ENCODE data around the gene U2AF1L4.

U2AF1L4 gene

GRCh38 chr19:35776102-35776788 is 31.0 kb upstream of the U2AF1L4 start:
- TF ChIP-seq ZNF70 (CRISPR knock-in tag; IDR thresholded peaks at IDR 0.05) (peak; percentile 97), ZC3H10 (CRISPR knock-in tag; IDR thresholded peaks at IDR 0.05) (no peak)
- ATAC-seq = no peak

GRCh38 chr19:35775298-35776101 is 30.3 kb upstream of the U2AF1L4 start, which contains the start of gene ARHGAP33:
Gene ARHGAP33, plus strand, starts transcription at chr19:35775564. Its CDS starts 95 bp downstream, at chr19:35775659.
- TF ChIP-seq OSR1 (CRISPR knock-in tag; IDR thresholded peaks at IDR 0.05) = no peak
- 0 out of 2 replicates have a peak, but pooled peaks have one; percentile 19 for TF ChIP-seq TSHZ2 (CRISPR knock-in tag; IDR thresholded peaks at IDR 0.05)

GRCh38 chr19:35775046-35775297 is 29.8 kb upstream of the U2AF1L4 start:
- peak; percentile 46 for ATAC-seq
- TF ChIP-seq ARNTL (CRISPR knock-in tag; IDR thresholded peaks at IDR 0.05; ENCODE audit: borderline replicate concordance, low read depth) (no peak), BACH2 (CRISPR knock-in tag; IDR thresholded peaks at IDR 0.05; ENCODE audit: borderline replicate concordance) (no peak), PATZ1 (CRISPR knock-in tag; IDR thresholded peaks at IDR 0.05; ENCODE audit: borderline replicate concordance) (no peak), POU6F1 (CRISPR knock-in tag; IDR thresholded peaks at IDR 0.05; ENCODE audit: borderline replicate concordance, low read depth) (no peak), ZNF70 (CRISPR knock-in tag; IDR thresholded peaks at IDR 0.05) (no peak), TSHZ2 (CRISPR knock-in tag; IDR thresholded peaks at IDR 0.05) (no peak), SNAI2 (CRISPR knock-in tag; IDR thresholded peaks at IDR 0.05) (no peak), ZFP3 (CRISPR knock-in tag; IDR thresholded peaks at IDR 0.05) (no peak), ZNF565 (CRISPR knock-in tag; conservative IDR thresholded peaks at IDR 0.05; ENCODE audit: low read depth) (no peak), RARB (CRISPR knock-in tag; IDR thresholded peaks at IDR 0.05) (no peak), CSRNP3 (CRISPR knock-in tag; IDR thresholded peaks at IDR 0.05) (no peak), TOX (CRISPR knock-in tag; IDR thresholded peaks at IDR 0.05; ENCODE audit: borderline replicate concordance) (no peak), GLIS3 (CRISPR knock-in tag; IDR thresholded peaks at IDR 0.05) (no peak), PPARA (CRISPR knock-in tag; IDR thresholded peaks at IDR 0.05; ENCODE audit: borderline replicate concordance) (no peak), CSDC2 (CRISPR knock-in tag; IDR thresholded peaks at IDR 0.05) (no peak)

More at GRCh38 chr19:35775298-35776101, 30.3 kb upstream of the U2AF1L4 start, which contains the start of gene ARHGAP33:
- peak; percentile 90 for ATAC-seq
